ENCODE measurements around the gene ABLIM1. TPM values are rescaled to one million over a fixed set of nuclear protein-coding genes. Genes with fewer than 3 reads are reported as not detected.

Gene ABLIM1
- total RNA-seq, 1 donor from 2014 or later = 70.0 TPM

GRCh38 chr10:114486938-114487814 lies 170.9 kb downstream of the ABLIM1 start:
- Histone ChIP-seq H3K9ac (ENCODE audit: low read length) (no peak overlapping the region), H3K27ac (ENCODE audit: low read depth, low read length) (peak overlapping the region; percentile 28), H3K4me3 (ENCODE audit: insufficient read depth, low read depth, low read length) (no peak overlapping the region), H2AFZ (ENCODE audit: low read depth, low read length) (no peak overlapping the region), H3K36me3 (ENCODE audit: insufficient read depth, low read length) (no peaks in the 10 kb centered on the region), H3K79me2 (ENCODE audit: insufficient read depth, low read length) (no peaks in the 10 kb centered on the region), H3K4me2 (ENCODE audit: low read length) (peak overlapping the region; percentile 42), H4K20me1 (ENCODE audit: insufficient read depth, low read length) (no peaks in the 10 kb centered on the region), H3K4me1 (ENCODE audit: insufficient read depth, low read length) (peaks cover 13% of the 10 kb centered on the region), H3K9me3 (ENCODE audit: insufficient read depth, low read depth, low read length) (no peaks in the 10 kb centered on the region), H3K27me3 (ENCODE audit: insufficient read depth, low read length) (peaks cover 2% of the 10 kb centered on the region)
- DNase-seq (ENCODE audit: low read depth) (peak; percentile 45), FAIRE-seq (no peak)
- Mint-ChIP-seq H3K27ac (ENCODE audit: unreplicated experiment) (peak overlapping the region; percentile 92), H3K36me3 (ENCODE audit: low read depth, unreplicated experiment) (peaks cover 32% of the 10 kb centered on the region), H3K9me3 (ENCODE audit: unreplicated experiment) (peaks cover 7% of the 10 kb centered on the region), H3K4me3 (ENCODE audit: unreplicated experiment) (peak overlapping the region; percentile 16), H3K4me1 (ENCODE audit: low read depth, unreplicated experiment) (peaks cover 43% of the 10 kb centered on the region), H3K27me3 (ENCODE audit: low read depth, unreplicated experiment) (no peaks in the 10 kb centered on the region)
- TF ChIP-seq CTCF (IDR thresholded peaks at IDR 0.05; ENCODE audit: insufficient read depth, low read depth, low read length) (no peak), EZH2 (IDR thresholded peaks at IDR 0.05; ENCODE audit: insufficient read depth, low read length) (no peak)

- H3K36me3 ChIP-seq (ENCODE audit: insufficient read depth, low read length) = no peaks in the 10 kb centered on the region
- H3K9ac ChIP-seq (ENCODE audit: low read length) = no peak overlapping the region
- DNase-seq (ENCODE audit: low read depth) (no peak), FAIRE-seq (no peak)
- peaks cover 13% of the 10 kb centered on the region for H3K4me1 ChIP-seq (ENCODE audit: insufficient read depth, low read length)
- Mint-ChIP-seq H3K27ac (ENCODE audit: unreplicated experiment) (peak overlapping the region; percentile 78), H3K4me1 (ENCODE audit: low read depth, unreplicated experiment) (peaks cover 40% of the 10 kb centered on the region), H3K9me3 (ENCODE audit: unreplicated experiment) (peaks cover 7% of the 10 kb centered on the region), H3K4me3 (ENCODE audit: unreplicated experiment) (no peak overlapping the region), H3K36me3 (ENCODE audit: low read depth, unreplicated experiment) (peaks cover 34% of the 10 kb centered on the region), H3K27me3 (ENCODE audit: low read depth, unreplicated experiment) (no peaks in the 10 kb centered on the region)
- no peak overlapping the region for H2AFZ ChIP-seq (ENCODE audit: low read depth, low read length)
- no peak overlapping the region for H3K4me2 ChIP-seq (ENCODE audit: low read length)
- H4K20me1 ChIP-seq (ENCODE audit: insufficient read depth, low read length) = no peaks in the 10 kb centered on the region
- H3K4me3 ChIP-seq (ENCODE audit: insufficient read depth, low read depth, low read length) = no peak overlapping the region
- H3K27me3 ChIP-seq (ENCODE audit: insufficient read depth, low read length) = peaks cover 2% of the 10 kb centered on the region
- H3K9me3 ChIP-seq (ENCODE audit: insufficient read depth, low read depth, low read length) = no peaks in the 10 kb centered on the region
- TF ChIP-seq CTCF (IDR thresholded peaks at IDR 0.05; ENCODE audit: insufficient read depth, low read depth, low read length) (no peak), EZH2 (IDR thresholded peaks at IDR 0.05; ENCODE audit: insufficient read depth, low read length) (no peak)
- no peaks in the 10 kb centered on the region for H3K79me2 ChIP-seq (ENCODE audit: insufficient read depth, low read length)
- no peak overlapping the region for H3K27ac ChIP-seq (ENCODE audit: low read depth, low read length)
Measured at GRCh38 chr10:114485696-114486400, 172.2 kb downstream of the ABLIM1 start.
